ENCODE measurements around the gene SYNDIG1.

- TF ChIP-seq POLR2A (IDR thresholded peaks at IDR 0.05; ENCODE audit: low read length) (no peak), CHD2 (IDR thresholded peaks at IDR 0.05; ENCODE audit: low read length, partially characterized antibody) (no peak), CTCF (IDR thresholded peaks at IDR 0.05) (no peak), MAX (IDR thresholded peaks at IDR 0.05) (no peak), MYC (IDR thresholded peaks at IDR 0.05; ENCODE audit: borderline replicate concordance, low read length) (no peak), TP53 (CRISPR knock-in tag; IDR thresholded peaks at IDR 0.05) (no peak), ZSCAN20 (CRISPR knock-in tag; IDR thresholded peaks at IDR 0.05) (no peak), ZNF302 (CRISPR knock-in tag; IDR thresholded peaks at IDR 0.05) (no peak), JUNB (IDR thresholded peaks at IDR 0.05) (no peak)
Measured at GRCh38 chr20:24572862-24573261, 103.4 kb downstream of the SYNDIG1 start.
